Gastrocnemius medialis (tissue), 4 donors: ENCODE measurements around the gene FAM163B. TPM values are rescaled to one million over a fixed set of nuclear protein-coding genes. Genes with fewer than 3 reads are reported as not detected.
"Not testable (repeated sequence)": the region's sequence is repeated elsewhere in the genome, so short reads cannot be mapped to it uniquely, and the experiment has no call there.

Experiments
- ATAC-seq, 2 donors: fragments of 150-250 bp; one replicate each; pipeline ENCODE4 v1.9.1; 2016
- DNase-seq, 2 donors: peaks; one replicate each; pipeline ENCODE4 v3.0.0-alpha.2; 2019
- H3K27ac ChIP-seq, 4 donors: fragments of 200-600 bp; sonication (generic); 1 replicate in 1 of 4; 2 replicates in 3 of 4; pipeline ENCODE4 v1.5.1; 2016 to 2018; ENCODE audit warnings: mild to moderate bottlenecking in 2 of 4, moderate library complexity in 1 of 4
- H3K27me3 ChIP-seq, 3 donors: fragments of 200-600 bp; sonication (generic) in 2 of 3; 1 replicate in 1 of 3; 2 replicates in 2 of 3; pipeline versions ENCODE4 v1.5.1 to v1.6.0; 2016 to 2019; ENCODE audit warnings: mild to moderate bottlenecking in 1 of 3, moderate library complexity in 1 of 3
- H3K36me3 ChIP-seq, 2 donors: fragments of 200-600 bp; sonication (generic) in 1 of 2; one replicate each; pipeline ENCODE4 v1.5.1; 2017 to 2018
- H3K4me1 ChIP-seq, 2 donors: fragments of 200-600 bp; sonication (generic) in 1 of 2; one replicate each; pipeline ENCODE4 v1.5.1; 2016 to 2017; ENCODE audit warnings: mild to moderate bottlenecking in 2 of 2
- H3K4me3 ChIP-seq, 4 donors: fragments of 200-600 bp; sonication (generic) in 3 of 4; 1 replicate in 1 of 4; 2 replicates in 3 of 4; pipeline ENCODE4 v1.5.1; 2016 to 2019; ENCODE audit warnings: mild to moderate bottlenecking in 2 of 4
- H3K9me3 ChIP-seq, 3 donors: fragments of 200-600 bp; sonication (generic) in 2 of 3; 1 replicate in 1 of 3; 2 replicates in 2 of 3; pipeline ENCODE4 v1.5.1; 2016 to 2019
- POLR2A ChIP-seq, 2 donors: fragments of 450-650 bp; IDR thresholded peaks; one replicate each; pipeline ENCODE4 v1.6.1; 2017; ENCODE audit warnings: antibody characterized with exemption in 2 of 2, mild to moderate bottlenecking in 2 of 2, moderate library complexity in 2 of 2
- in situ Hi-C, 4 donors: fragments of 200-750 bp; cut with MboI; loops; one replicate each; pipeline versions ENCODE4 v1.15.0 to v1.8.0; 2017; ENCODE audit warnings: low sequenced_read_pairs in 4 of 4
- intact Hi-C: fragments of 100-400 bp; cut with DNase I; formaldehyde crosslinking; loops from one replicate; pipeline ENCODE4 v1.15.1; 2023; ENCODE audit warnings: low total_unique reads
- total RNA-seq, 4 donors: library from RNA; depleted of rRNA; stranded (reverse); fragments of >200 nt; gene quantifications; one replicate each; pipeline versions ENCODE4 v1.1.0 to v1.2.3, GENCODE V29; 2016
- TF ChIP-seq, protein P1 (sequence below), 5 experiments: fragments of 450-650 bp in 3 of 5; fragments of 200-600 bp in 2 of 5; sonication (generic) in 2 of 5; IDR thresholded peaks in 4 of 5; conservative IDR thresholded peaks in 1 of 5; 1 replicate in 4 of 5; 2 replicates in 1 of 5; pipeline ENCODE4 v1.5.1; 2016 to 2019; ENCODE audit warnings: antibody characterized with exemption in 5 of 5, mild to moderate bottlenecking in 3 of 5, moderate library complexity in 3 of 5

The FAM163B gene
- total RNA-seq, 4 donors from 2014 or later: not detected

DNA sequence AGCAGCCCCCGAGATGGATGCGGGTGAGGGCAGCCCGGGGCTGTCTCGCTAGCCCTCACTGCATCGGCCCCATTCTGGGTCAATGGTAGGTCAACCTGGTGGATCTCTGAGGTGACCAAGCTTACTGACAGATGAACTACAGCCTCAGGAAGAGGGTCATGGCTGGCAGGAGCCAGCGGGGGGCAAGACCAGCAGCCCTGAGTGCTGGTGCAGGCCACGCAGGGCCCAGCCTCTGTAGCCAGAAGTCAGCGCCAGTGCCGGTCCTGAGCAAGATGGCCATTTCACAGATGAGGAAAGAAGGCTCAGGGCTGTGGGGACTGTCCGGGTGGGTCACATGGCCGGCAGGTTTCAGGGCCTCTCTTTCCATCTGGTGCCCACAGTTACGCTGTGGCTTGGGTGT is 21.9 kb upstream of the FAM163B start:
- Histone ChIP-seq H3K36me3 (no peaks in the 10 kb centered on the region), H3K27me3 (peaks cover 7 to 10% (median 9%) of the 10 kb centered on the region in 3 donors), H3K27ac (no peak overlapping the region), H3K4me3 (no peak overlapping the region), H3K4me1 (no peaks in the 10 kb centered on the region), H3K9me3 (no peaks in the 10 kb centered on the region)
- ATAC-seq: no peak
- in situ Hi-C loops: no loop called here
- intact Hi-C loops: no loop called here
- DNase-seq: no peak
- TF ChIP-seq, protein P1, sequence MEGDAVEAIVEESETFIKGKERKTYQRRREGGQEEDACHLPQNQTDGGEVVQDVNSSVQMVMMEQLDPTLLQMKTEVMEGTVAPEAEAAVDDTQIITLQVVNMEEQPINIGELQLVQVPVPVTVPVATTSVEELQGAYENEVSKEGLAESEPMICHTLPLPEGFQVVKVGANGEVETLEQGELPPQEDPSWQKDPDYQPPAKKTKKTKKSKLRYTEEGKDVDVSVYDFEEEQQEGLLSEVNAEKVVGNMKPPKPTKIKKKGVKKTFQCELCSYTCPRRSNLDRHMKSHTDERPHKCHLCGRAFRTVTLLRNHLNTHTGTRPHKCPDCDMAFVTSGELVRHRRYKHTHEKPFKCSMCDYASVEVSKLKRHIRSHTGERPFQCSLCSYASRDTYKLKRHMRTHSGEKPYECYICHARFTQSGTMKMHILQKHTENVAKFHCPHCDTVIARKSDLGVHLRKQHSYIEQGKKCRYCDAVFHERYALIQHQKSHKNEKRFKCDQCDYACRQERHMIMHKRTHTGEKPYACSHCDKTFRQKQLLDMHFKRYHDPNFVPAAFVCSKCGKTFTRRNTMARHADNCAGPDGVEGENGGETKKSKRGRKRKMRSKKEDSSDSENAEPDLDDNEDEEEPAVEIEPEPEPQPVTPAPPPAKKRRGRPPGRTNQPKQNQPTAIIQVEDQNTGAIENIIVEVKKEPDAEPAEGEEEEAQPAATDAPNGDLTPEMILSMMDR (IDR thresholded peaks at IDR 0.05 in 4 of 5, conservative IDR thresholded peaks at IDR 0.05 in 1 of 5): no peak
- no peak for TF ChIP-seq POLR2A (IDR thresholded peaks at IDR 0.05)

DNA sequence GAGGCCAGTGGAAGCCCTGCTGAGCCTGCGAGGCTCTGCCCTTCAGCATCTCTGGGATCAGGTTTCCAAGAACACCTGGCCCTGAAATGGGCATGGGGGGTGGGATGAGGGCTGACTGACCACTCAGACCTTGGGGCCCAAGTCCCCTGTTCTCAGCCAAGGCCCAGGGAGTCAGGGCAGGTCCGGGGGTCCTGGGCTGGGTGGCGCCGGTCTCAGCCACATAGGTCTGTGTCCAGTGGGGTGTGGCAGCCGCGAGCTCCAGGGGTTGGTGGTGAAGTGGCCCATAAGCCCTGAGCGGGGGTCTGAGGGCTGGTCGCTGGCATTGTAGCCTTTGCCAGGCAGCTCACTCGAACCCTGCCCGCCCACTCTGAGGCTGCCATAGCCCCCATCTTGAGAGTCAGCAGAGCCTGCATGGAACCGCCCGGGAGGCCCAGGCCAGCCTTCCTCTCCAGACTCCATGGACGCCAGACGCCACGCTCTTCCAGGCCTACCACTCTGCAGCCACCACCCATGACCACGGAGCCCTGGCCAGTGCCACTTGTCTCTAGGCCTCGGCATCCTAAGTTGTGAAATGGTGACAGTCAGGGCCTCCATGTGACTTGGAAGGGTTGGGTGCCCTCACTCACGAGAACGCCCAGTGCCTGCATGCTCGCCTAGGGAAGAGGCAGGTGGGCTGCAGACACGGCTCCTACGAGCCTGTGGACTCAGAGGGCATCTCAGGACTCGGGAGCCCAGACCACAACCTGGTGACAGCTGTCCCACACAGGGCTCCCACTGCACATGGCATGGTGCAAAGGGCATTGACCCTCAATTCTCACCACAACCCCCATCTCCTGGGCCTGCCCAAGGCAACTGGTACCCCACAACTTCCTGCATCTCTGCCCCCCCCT is 20.3 kb upstream of the FAM163B start:
- in situ Hi-C loops: no loop called here
- Histone ChIP-seq H3K9me3 (no peaks in the 10 kb centered on the region), H3K27me3 (peaks cover 5 to 9% (median 7%) of the 10 kb centered on the region in 3 donors), H3K36me3 (no peaks in the 10 kb centered on the region), H3K4me1 (no peaks in the 10 kb centered on the region), H3K4me3 (no peak overlapping the region), H3K27ac (no peak overlapping the region)
- no peak for TF ChIP-seq POLR2A (IDR thresholded peaks at IDR 0.05)
- TF ChIP-seq, protein P1 (IDR thresholded peaks at IDR 0.05 in 4 of 5, conservative IDR thresholded peaks at IDR 0.05 in 1 of 5): no peak
- DNase-seq (no peak), ATAC-seq (no peak)
- intact Hi-C loops: no loop called here

DNA sequence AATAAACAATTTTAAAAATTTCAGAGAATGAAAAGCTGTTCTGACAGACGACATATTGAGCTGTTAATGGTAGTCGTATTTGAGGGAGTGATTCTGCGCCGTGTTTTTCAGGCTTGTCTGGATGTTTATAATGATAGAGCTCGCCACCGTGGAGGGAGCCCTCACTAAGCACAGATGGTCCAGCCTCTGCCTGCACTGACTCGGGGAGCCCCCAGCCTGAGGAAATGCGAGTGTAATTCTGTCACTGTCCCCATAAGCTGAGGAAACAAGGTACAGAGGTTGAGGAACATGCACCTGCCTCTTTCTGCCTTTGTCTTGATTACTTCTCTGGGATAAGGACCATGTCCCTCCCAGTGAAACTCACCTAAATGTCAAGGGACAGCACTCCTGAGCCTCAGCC is 19.6 kb upstream of the FAM163B start:
- DNase-seq (no peak), ATAC-seq (no peak)
- Histone ChIP-seq H3K27me3 (peaks cover 0 to 11% (median 9%) of the 10 kb centered on the region in 3 donors), H3K36me3 (no peaks in the 10 kb centered on the region), H3K9me3 (no peaks in the 10 kb centered on the region), H3K27ac (no peak overlapping the region), H3K4me1 (no peaks in the 10 kb centered on the region), H3K4me3 (no peak overlapping the region)
- TF ChIP-seq POLR2A (IDR thresholded peaks at IDR 0.05): no peak
- TF ChIP-seq, protein P1 (IDR thresholded peaks at IDR 0.05 in 4 of 5, conservative IDR thresholded peaks at IDR 0.05 in 1 of 5): no peak
- in situ Hi-C loops: no loop called here
- intact Hi-C loops: no loop called here

DNA sequence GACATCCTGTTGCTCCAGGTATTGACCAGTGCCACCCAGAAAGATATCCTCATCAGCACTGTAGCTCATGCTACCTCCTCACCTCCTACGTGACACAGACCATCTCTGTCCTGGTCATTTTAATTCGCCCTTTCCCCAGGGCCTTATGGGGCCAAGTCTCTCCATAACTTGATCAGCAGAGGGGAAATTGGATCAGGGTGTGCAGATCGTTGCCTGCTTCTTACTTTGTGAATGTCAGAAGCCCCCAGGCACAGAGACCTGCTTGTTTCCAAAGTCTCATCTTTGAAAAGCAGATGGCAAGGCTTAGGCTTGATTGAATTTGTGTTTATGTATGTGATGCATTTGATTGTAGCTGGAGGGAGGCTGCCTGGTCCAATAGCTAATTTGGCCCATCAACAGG is 18.2 kb upstream of the FAM163B start:
- Histone ChIP-seq H3K9me3 (no peaks in the 10 kb centered on the region), H3K4me3 (no peak overlapping the region), H3K27ac (no peak overlapping the region), H3K4me1 (no peaks in the 10 kb centered on the region), H3K27me3 (peaks cover 0 to 20% (median 17%) of the 10 kb centered on the region in 3 donors), H3K36me3 (no peaks in the 10 kb centered on the region)
- intact Hi-C loops (no loop called here), in situ Hi-C loops (no loop called here)
- no peak for ATAC-seq
- DNase-seq: no peak
- TF ChIP-seq, protein P1 (IDR thresholded peaks at IDR 0.05 in 4 of 5, conservative IDR thresholded peaks at IDR 0.05 in 1 of 5): no peak
- no peak for TF ChIP-seq POLR2A (IDR thresholded peaks at IDR 0.05)

DNA sequence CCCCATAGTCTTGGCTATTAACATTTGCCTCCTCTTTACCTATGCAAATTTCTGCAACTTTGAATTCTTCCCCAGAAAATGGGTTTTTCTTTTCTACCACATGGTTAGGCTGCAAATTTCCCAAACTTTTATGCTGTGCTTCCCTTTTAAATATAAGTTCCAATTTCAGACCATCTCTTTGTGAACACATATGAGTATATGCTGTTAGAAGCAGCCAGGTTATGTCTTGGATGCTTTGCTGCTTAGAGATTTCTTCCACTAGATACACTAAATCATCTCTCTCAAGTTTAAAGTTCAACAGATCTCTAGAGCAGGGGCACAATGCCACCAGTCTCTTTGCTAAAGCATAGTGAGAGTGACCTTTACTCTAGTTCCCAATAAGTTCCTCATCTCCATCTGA is 16.8 kb upstream of the FAM163B start:
- H3K36me3 ChIP-seq, H3K4me1 ChIP-seq, intact Hi-C loops, H3K4me3 ChIP-seq, in situ Hi-C loops, ATAC-seq, H3K9me3 ChIP-seq, H3K27ac ChIP-seq, DNase-seq: not testable (repeated sequence)
- H3K27me3 ChIP-seq: peaks cover 4 to 22% (median 17%) of the 10 kb centered on the region in 3 donors
